KBM-7 (cell line): ENCODE results near the gene SUPT4H1.

Experiments used
- DNase-seq: peaks from one replicate; pipeline ENCODE4 v3.0.0-alpha.2; 2015
- in situ Hi-C: fragments of 300-500 bp; cut with MboI; formaldehyde crosslinking; loops from 2 replicates; pipeline ENCODE4 v1.14.3; 2020; ENCODE audit warnings: low sequenced_read_pairs, low pct_unique_long_range_greater_than_20kb, mixed read lengths

Gene SUPT4H1

DNA sequence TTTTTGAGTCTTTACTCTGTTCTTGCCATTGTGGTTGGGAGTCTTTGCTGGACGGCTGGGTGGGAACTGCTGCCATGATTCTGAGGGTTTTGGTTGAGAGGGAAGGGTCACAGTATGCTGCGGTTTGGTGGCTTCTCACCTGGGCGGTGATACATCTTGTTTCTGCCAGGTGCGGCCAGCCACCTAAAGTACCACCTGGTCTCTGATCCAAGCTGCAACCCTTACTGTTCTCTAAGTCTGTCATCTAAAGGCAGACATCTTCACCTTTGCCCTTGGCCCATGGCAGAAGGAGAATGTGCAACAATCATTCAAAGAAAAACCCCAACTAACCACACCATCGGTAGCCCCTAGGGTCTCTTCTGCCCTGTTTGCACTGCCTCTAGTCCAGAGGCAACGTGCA lies 51.7 kb downstream of the SUPT4H1 start:
- no peak for DNase-seq
- in situ Hi-C loops: no loop called here
